Loucy (cell line): ENCODE data around the gene PSMG4.

Source experiments
- H2AFZ ChIP-seq: fragments of 200-600 bp; sonication (generic); 2 replicates; pipeline ENCODE4 v1.6.0; 2016; ENCODE audit warnings: antibody characterized with exemption, mild to moderate bottlenecking, low read length, moderate library complexity
- H3F3A ChIP-seq: fragments of 200-600 bp; 2 replicates; pipeline ENCODE4 v1.6.0; 2016; ENCODE audit warnings: antibody characterized with exemption, low read depth, mild to moderate bottlenecking
- H3K27me3 ChIP-seq: fragments of 200-600 bp; sonication (generic); 2 replicates; pipeline ENCODE4 v1.6.1; 2014; ENCODE audit warnings: low read length, mild to moderate bottlenecking; ENCODE audit not compliant: insufficient read depth, poor library complexity, severe bottlenecking
- H3K36me3 ChIP-seq: fragments of 200-600 bp; sonication (generic); 2 replicates; pipeline ENCODE4 v1.6.1; 2016; ENCODE audit warnings: low read length; ENCODE audit not compliant: insufficient read depth
- H3K4me1 ChIP-seq: fragments of 200-600 bp; sonication (generic); 2 replicates; pipeline ENCODE4 v1.5.1; 2014; ENCODE audit warnings: low read length, mild to moderate bottlenecking; ENCODE audit not compliant: insufficient read depth, poor library complexity, severe bottlenecking
- H3K4me2 ChIP-seq: fragments of 200-600 bp; sonication (generic); 2 replicates; pipeline ENCODE4 v1.6.0; 2014; ENCODE audit warnings: antibody characterized with exemption, low read length, low read depth, mild to moderate bottlenecking; ENCODE audit not compliant: poor library complexity, severe bottlenecking
- H3K4me3 ChIP-seq: fragments of 200-600 bp; sonication (generic); 2 replicates; pipeline ENCODE4 v1.5.1; 2014; ENCODE audit warnings: low read length, mild to moderate bottlenecking, mixed read lengths; ENCODE audit not compliant: poor library complexity, severe bottlenecking
- H3K79me2 ChIP-seq: fragments of 200-600 bp; sonication (generic); 2 replicates; pipeline ENCODE4 v1.6.1; 2014; ENCODE audit warnings: low read length; ENCODE audit not compliant: insufficient read depth
- H3K9ac ChIP-seq: fragments of 200-600 bp; sonication (generic); 2 replicates; pipeline ENCODE4 v1.6.0; 2014; ENCODE audit warnings: mild to moderate bottlenecking, low read depth, low read length, moderate library complexity; ENCODE audit not compliant: poor library complexity, severe bottlenecking
- H3K9me2 ChIP-seq: fragments of 200-600 bp; sonication (generic); replicated peaks from 2 replicates; pipeline ENCODE4 v1.6.1; 2016; ENCODE audit warnings: low read depth, low read length, mixed read lengths
- H3K9me3 ChIP-seq: fragments of 200-600 bp; sonication (generic); 2 replicates; pipeline ENCODE4 v1.6.1; 2014; ENCODE audit warnings: mild to moderate bottlenecking, antibody characterized with exemption, low read length, low read depth; ENCODE audit not compliant: insufficient read depth
- H4K20me1 ChIP-seq: fragments of 200-600 bp; sonication (generic); 2 replicates; pipeline ENCODE4 v1.6.0; 2014; ENCODE audit warnings: antibody characterized with exemption, low read length, mild to moderate bottlenecking; ENCODE audit not compliant: insufficient read depth, poor library complexity, severe bottlenecking
- CTCF ChIP-seq: fragments of 200-600 bp; sonication (generic); conservative IDR thresholded peaks from 2 replicates; pipeline ENCODE4 v1.5.1; 2014; ENCODE audit warnings: mild to moderate bottlenecking, antibody characterized with exemption, low read length
- EZH2phosphoT487 ChIP-seq: fragments of 200-600 bp; IDR thresholded peaks from 2 replicates; pipeline ENCODE4 v1.6.1; 2018; ENCODE audit warnings: antibody characterized with exemption, mild to moderate bottlenecking, moderate library complexity, borderline replicate concordance

PSMG4 gene

GRCh38 chr6:3221578-3221977 lies 37.2 kb upstream of the PSMG4 start:
- Histone ChIP-seq H3K4me3 (no peak overlapping the region), H3F3A (no peaks in the 10 kb centered on the region), H3K4me1 (no peaks in the 10 kb centered on the region), H3K79me2 (no peaks in the 10 kb centered on the region), H3K36me3 (no peaks in the 10 kb centered on the region), H3K9ac (no peak overlapping the region), H3K9me2 (no peaks in the 10 kb centered on the region), H3K4me2 (no peak overlapping the region), H4K20me1 (no peaks in the 10 kb centered on the region), H2AFZ (no peak overlapping the region), H3K9me3 (no peaks in the 10 kb centered on the region), H3K27me3 (no peaks in the 10 kb centered on the region)
- TF ChIP-seq EZH2phosphoT487 (no peak), CTCF (no peak)

DNA sequence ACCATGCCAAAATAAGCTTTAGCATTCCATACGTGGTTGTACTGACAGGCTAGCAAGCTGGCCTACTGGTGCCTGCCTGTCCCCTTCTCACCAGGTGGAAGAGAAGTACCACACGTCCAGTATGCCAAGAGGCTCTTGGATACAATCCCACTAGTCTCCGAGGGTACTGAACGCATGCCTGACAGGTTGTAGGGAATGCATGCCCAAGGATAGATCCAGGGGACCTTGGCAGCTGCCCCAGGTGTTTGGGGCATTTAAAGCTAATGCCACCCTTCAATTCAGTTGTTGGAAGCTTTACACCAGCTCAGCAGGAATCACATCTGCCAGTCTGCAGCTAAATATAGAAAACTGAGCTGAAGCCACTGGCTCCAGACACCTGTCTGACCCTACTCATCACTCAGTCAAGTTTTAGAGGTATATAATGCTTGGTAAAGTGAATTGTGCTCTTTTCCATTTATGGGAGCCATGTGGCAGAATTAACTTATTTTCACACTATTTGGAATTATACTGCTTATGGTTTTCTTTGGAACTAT lies 36.2 kb upstream of the PSMG4 start:
- no peaks in the 10 kb centered on the region for H3F3A ChIP-seq
- no peak overlapping the region for H3K9ac ChIP-seq
- no peak overlapping the region for H3K4me3 ChIP-seq
- TF ChIP-seq EZH2phosphoT487 (no peak), CTCF (no peak)
- no peak overlapping the region for H3K4me2 ChIP-seq
- H3K9me3 ChIP-seq = no peaks in the 10 kb centered on the region
- no peaks in the 10 kb centered on the region for H3K36me3 ChIP-seq
- H3K4me1 ChIP-seq = no peaks in the 10 kb centered on the region
- H3K27me3 ChIP-seq = no peaks in the 10 kb centered on the region
- no peaks in the 10 kb centered on the region for H3K9me2 ChIP-seq
- H2AFZ ChIP-seq = no peak overlapping the region
- H4K20me1 ChIP-seq = no peaks in the 10 kb centered on the region
- H3K79me2 ChIP-seq = no peaks in the 10 kb centered on the region

- H2AFZ ChIP-seq = no peak overlapping the region
- no peaks in the 10 kb centered on the region for H3F3A ChIP-seq
- no peaks in the 10 kb centered on the region for H3K36me3 ChIP-seq
- H3K9me2 ChIP-seq = no peaks in the 10 kb centered on the region
- no peak overlapping the region for H3K4me3 ChIP-seq
- no peaks in the 10 kb centered on the region for H4K20me1 ChIP-seq
- H3K9me3 ChIP-seq = no peaks in the 10 kb centered on the region
- no peaks in the 10 kb centered on the region for H3K79me2 ChIP-seq
- H3K9ac ChIP-seq = no peak overlapping the region
- H3K27me3 ChIP-seq = no peaks in the 10 kb centered on the region
- no peak overlapping the region for H3K4me2 ChIP-seq
- H3K4me1 ChIP-seq = no peaks in the 10 kb centered on the region
- TF ChIP-seq EZH2phosphoT487 (no peak), CTCF (no peak)
These were observed 32.7 kb upstream of the PSMG4 start for GRCh38 chr6:3226042-3226441.
